Measurements from ENCODE around the gene MAPK13. TPM values are rescaled to one million over a fixed set of nuclear protein-coding genes. Genes with fewer than 3 reads are reported as not detected.

MAPK13 gene
- total RNA-seq, 1 experiment from 2014 or later: 146 TPM

- no TSS peak for BruUV-seq (replicated peaks)
- Histone ChIP-seq H3K36me3 (ENCODE audit: low read depth) (peaks cover 11% of the 10 kb centered on the region), H3K4me3 (no peak overlapping the region), H3K4me1 (replicated peaks; ENCODE audit: insufficient read depth) (0 out of 2 replicates have a peak, but pooled peaks cover 12% of the 10 kb centered on the region), H3K27me3 (ENCODE audit: insufficient read depth, low read depth) (no peaks in the 10 kb centered on the region), H3K9me2 (ENCODE audit: insufficient read depth) (no peaks in the 10 kb centered on the region; the same call in 1 of the 2 replicates), H3K27ac (no peak overlapping the region), H3K4me2 (no peak overlapping the region), H3K79me2 (ENCODE audit: low read depth) (no peaks in the 10 kb centered on the region), H3F3A (ENCODE audit: insufficient read depth, low read depth) (peaks cover 19% of the 10 kb centered on the region), H2AFZ (no peak overlapping the region), H4K20me1 (ENCODE audit: insufficient read depth) (no peaks in the 10 kb centered on the region), H3K9me3 (ENCODE audit: insufficient read depth, low read depth) (no peaks in the 10 kb centered on the region)
- DNase-seq: no peak
- intact Hi-C loops (cut with micrococcal nuclease; ENCODE audit: unreplicated experiment): no loop called here
- CTCF ChIA-PET: interaction anchor here (0.7 kb wide), 1 partner anchor 94 kb away, joined by 24 read pairs; no protein-coding TSS in a partner anchor
- no peak for TF ChIP-seq EZH2 (IDR thresholded peaks at IDR 0.05; ENCODE audit: low read depth)
- TF ChIP-seq, protein P1, sequence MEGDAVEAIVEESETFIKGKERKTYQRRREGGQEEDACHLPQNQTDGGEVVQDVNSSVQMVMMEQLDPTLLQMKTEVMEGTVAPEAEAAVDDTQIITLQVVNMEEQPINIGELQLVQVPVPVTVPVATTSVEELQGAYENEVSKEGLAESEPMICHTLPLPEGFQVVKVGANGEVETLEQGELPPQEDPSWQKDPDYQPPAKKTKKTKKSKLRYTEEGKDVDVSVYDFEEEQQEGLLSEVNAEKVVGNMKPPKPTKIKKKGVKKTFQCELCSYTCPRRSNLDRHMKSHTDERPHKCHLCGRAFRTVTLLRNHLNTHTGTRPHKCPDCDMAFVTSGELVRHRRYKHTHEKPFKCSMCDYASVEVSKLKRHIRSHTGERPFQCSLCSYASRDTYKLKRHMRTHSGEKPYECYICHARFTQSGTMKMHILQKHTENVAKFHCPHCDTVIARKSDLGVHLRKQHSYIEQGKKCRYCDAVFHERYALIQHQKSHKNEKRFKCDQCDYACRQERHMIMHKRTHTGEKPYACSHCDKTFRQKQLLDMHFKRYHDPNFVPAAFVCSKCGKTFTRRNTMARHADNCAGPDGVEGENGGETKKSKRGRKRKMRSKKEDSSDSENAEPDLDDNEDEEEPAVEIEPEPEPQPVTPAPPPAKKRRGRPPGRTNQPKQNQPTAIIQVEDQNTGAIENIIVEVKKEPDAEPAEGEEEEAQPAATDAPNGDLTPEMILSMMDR (conservative IDR thresholded peaks at IDR 0.05): no peak
- POLR2A ChIA-PET (ENCODE audit: unreplicated experiment): no interaction called here
Observed at GRCh38 chr6:36113703-36114102, 16.6 kb upstream of the MAPK13 start.

DNA sequence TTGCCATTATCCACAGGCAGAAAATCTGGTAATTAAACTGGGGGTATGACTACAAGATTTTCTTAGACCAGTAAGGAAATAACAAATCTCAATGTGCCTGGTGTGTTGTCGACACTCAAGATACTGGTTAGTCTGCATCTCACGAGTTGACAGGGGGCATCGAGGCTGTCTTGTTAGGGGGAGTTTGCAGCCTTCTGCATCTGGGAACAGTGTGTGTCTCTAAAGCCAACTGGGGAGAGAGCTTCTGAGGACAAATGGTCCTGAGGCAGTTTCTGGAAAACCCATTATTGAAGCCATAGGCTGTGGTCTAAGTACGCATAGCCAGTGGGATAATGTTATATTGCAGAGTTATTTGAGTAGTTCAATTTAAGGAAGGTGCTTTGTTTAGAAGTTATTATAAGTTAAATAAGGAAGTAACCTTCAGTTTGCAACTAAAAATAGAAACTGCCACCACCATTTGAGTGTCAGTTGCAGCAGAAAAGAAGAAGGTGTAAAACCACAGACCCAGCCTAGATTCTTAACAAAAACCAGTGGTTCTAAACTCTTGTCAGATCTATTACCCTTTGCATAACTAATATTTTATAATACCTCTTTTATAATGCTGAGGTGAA is 15.4 kb upstream of the MAPK13 start:
- Histone ChIP-seq H3K27me3 (ENCODE audit: insufficient read depth, low read depth) (no peaks in the 10 kb centered on the region), H3K4me3 (no peak overlapping the region), H3K9me2 (ENCODE audit: insufficient read depth) (no peaks in the 10 kb centered on the region; the same call in 1 of the 2 replicates), H3K4me2 (no peak overlapping the region), H3K36me3 (ENCODE audit: low read depth) (peaks cover 9% of the 10 kb centered on the region), H3K9me3 (ENCODE audit: insufficient read depth, low read depth) (no peaks in the 10 kb centered on the region), H4K20me1 (ENCODE audit: insufficient read depth) (no peaks in the 10 kb centered on the region), H3K79me2 (ENCODE audit: low read depth) (no peaks in the 10 kb centered on the region), H3K4me1 (replicated peaks; ENCODE audit: insufficient read depth) (peaks cover 21% of the 10 kb centered on the region; the same call in 1 of the 2 replicates), H3F3A (ENCODE audit: insufficient read depth, low read depth) (peaks cover 31% of the 10 kb centered on the region), H3K27ac (no peak overlapping the region), H2AFZ (no peak overlapping the region)
- no peak for DNase-seq
- intact Hi-C loops (cut with micrococcal nuclease; ENCODE audit: unreplicated experiment): no loop called here
- no TSS peak for BruUV-seq (replicated peaks)
- no peak for TF ChIP-seq EZH2 (IDR thresholded peaks at IDR 0.05; ENCODE audit: low read depth)
- TF ChIP-seq, protein P1 (conservative IDR thresholded peaks at IDR 0.05): no peak
- POLR2A ChIA-PET (ENCODE audit: unreplicated experiment): interaction anchor here (0.7 kb wide), 1 partner anchor 152 kb away, joined by 30 read pairs; no protein-coding TSS in a partner anchor
- CTCF ChIA-PET: no interaction called here

DNA sequence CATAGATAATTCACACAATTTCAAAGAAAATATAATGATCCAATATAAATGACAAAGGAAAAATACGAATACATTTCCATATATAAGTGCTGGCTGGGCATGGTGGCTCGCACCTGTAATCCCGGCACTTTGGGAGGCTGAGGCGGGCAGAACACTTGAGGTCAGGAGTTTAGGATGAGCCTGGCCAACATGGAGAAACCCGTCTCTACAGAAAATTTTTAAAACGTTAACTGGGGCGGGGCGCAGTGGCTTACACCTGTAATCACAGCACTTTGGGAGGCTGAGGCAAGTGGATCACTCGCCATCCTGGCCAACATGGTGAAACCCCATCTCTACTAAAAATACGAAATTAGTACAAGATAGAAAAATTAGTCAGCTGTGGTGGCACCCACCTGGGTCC is 14.9 kb upstream of the MAPK13 start:
- H3K9me2 ChIP-seq (ENCODE audit: insufficient read depth): no peaks in the 10 kb centered on the region; the same call in 1 of the 2 replicates
- H3K27me3 ChIP-seq (ENCODE audit: insufficient read depth, low read depth): no peaks in the 10 kb centered on the region
- no peaks in the 10 kb centered on the region for H4K20me1 ChIP-seq (ENCODE audit: insufficient read depth)
- ChIA-PET CTCF (no interaction called here), POLR2A (ENCODE audit: unreplicated experiment) (interaction anchor here (0.7 kb wide), 1 partner anchor 152 kb away, joined by 30 read pairs; no protein-coding TSS in a partner anchor)
- no peak for TF ChIP-seq EZH2 (IDR thresholded peaks at IDR 0.05; ENCODE audit: low read depth)
- TF ChIP-seq, protein P1 (conservative IDR thresholded peaks at IDR 0.05): no peak
- no peaks in the 10 kb centered on the region for H3K9me3 ChIP-seq (ENCODE audit: insufficient read depth, low read depth)
- H3K79me2 ChIP-seq (ENCODE audit: low read depth): no peaks in the 10 kb centered on the region
- no peak overlapping the region for H3K4me3 ChIP-seq
- peaks cover 5% of the 10 kb centered on the region for H3K36me3 ChIP-seq (ENCODE audit: low read depth)
- intact Hi-C loops (cut with micrococcal nuclease; ENCODE audit: unreplicated experiment): no loop called here
- H3K4me2 ChIP-seq: no peak overlapping the region
- H3K27ac ChIP-seq: no peak overlapping the region
- peaks cover 26% of the 10 kb centered on the region for H3K4me1 ChIP-seq (replicated peaks; ENCODE audit: insufficient read depth)
- no peak overlapping the region for H2AFZ ChIP-seq
- no TSS peak for BruUV-seq (replicated peaks)
- no peak for DNase-seq
- peaks cover 36% of the 10 kb centered on the region for H3F3A ChIP-seq (ENCODE audit: insufficient read depth, low read depth)

Data from PC-9 (cell line).